Mucosa of descending colon (tissue), 3 donors: ENCODE data around the gene ZNF827. TPM values are rescaled to one million over a fixed set of nuclear protein-coding genes. Genes with fewer than 3 reads are reported as not detected.

Source experiments
- ATAC-seq: fragments of 200-7000 bp; cut with Tn5 transposase; one replicate; pipeline ENCODE4 v1.9.1; 2020; ENCODE audit warnings: mild to moderate bottlenecking, moderate library complexity
- DNase-seq, 3 donors: peaks; one replicate each; pipeline ENCODE4 v3.0.0-alpha.2; 2020
- H3K36me3 ChIP-seq: fragments of 200-600 bp; one replicate; pipeline ENCODE4 v1.8.0; 2021; ENCODE audit warnings: low read depth, mild to moderate bottlenecking
- H3K4me1 ChIP-seq: fragments of 200-600 bp; one replicate; pipeline ENCODE4 v1.8.0; 2021; ENCODE audit warnings: low read depth, mild to moderate bottlenecking
- H3K4me3 ChIP-seq: fragments of 200-600 bp; one replicate; pipeline ENCODE4 v1.8.0; 2021; ENCODE audit warnings: mild to moderate bottlenecking
- H3K9me3 ChIP-seq: fragments of 200-600 bp; one replicate; pipeline ENCODE4 v1.8.0; 2021; ENCODE audit warnings: mild to moderate bottlenecking
- CTCF ChIP-seq: fragments of 200-600 bp; IDR thresholded peaks from one replicate; pipeline ENCODE4 v1.8.0; 2022; ENCODE audit warnings: antibody characterized with exemption, mild to moderate bottlenecking
- intact Hi-C, 2 donors: fragments of 100-400 bp; cut with DNase I in 1 of 2; cut with micrococcal nuclease in 1 of 2; formaldehyde crosslinking; loops; one replicate each; pipeline versions ENCODE4 v1.11.0 to v1.11.1; 2022; cut with DNase I, micrococcal nuclease
- total RNA-seq, 3 donors: library from RNA; stranded (reverse); fragmentation: NEBNext Ultra II Directional in 2 of 3; extraction: Animal tissue kit (Norgen Biotek cat#: 25700) in 2 of 3; gene quantifications; one replicate each; pipeline versions ENCODE4 v1.2.1 to v1.2.4, GENCODE V29; 2021 to 2023
- donor health status: DM: no; HTN: no; CAD: no; lungs with moderate emphysema.
- donor health status: DM: no; HTN: no; CAD: no.
- donor health status: DM: no; HTN: yes; CAD: no.

The ZNF827 gene
- total RNA-seq, 3 donors from 2014 or later, result 21.9 to 37.4 (median 29.7) TPM

GRCh38 chr4:145709843-145710242 is 228.8 kb downstream of the ZNF827 start:
- H3K36me3 ChIP-seq, result no peaks in the 10 kb centered on the region
- H3K4me3 ChIP-seq, result no peak overlapping the region
- no peak for TF ChIP-seq CTCF
- no peaks in the 10 kb centered on the region for H3K4me1 ChIP-seq
- peak; percentile 22 for ATAC-seq
- DNase-seq, result no peak
- H3K9me3 ChIP-seq, result peaks cover 4% of the 10 kb centered on the region
- intact Hi-C loops, result no loop called here

GRCh38 chr4:145709336-145709735 is 229.3 kb downstream of the ZNF827 start:
- peak; percentile 63 for ATAC-seq
- DNase-seq, result peak in 1 of 3 donors; percentile 17
- intact Hi-C loops, result no loop called here

More at GRCh38 chr4:145709336-145709735, 229.3 kb downstream of the ZNF827 start:
- Histone ChIP-seq H3K36me3 (no peaks in the 10 kb centered on the region), H3K4me1 (no peaks in the 10 kb centered on the region), H3K4me3 (no peak overlapping the region), H3K9me3 (peaks cover 4% of the 10 kb centered on the region)
- TF ChIP-seq CTCF, result no peak

Other genes with a start within 250 kb of the ZNF827 start
- 10 to 100 TPM; 18.9 to 27.1 (median 22.2) TPM for gene LSM6, start 236.9 kb upstream of the ZNF827 start, total RNA-seq